ENCODE measurements around the gene NOP16.

The NOP16 gene

DNA sequence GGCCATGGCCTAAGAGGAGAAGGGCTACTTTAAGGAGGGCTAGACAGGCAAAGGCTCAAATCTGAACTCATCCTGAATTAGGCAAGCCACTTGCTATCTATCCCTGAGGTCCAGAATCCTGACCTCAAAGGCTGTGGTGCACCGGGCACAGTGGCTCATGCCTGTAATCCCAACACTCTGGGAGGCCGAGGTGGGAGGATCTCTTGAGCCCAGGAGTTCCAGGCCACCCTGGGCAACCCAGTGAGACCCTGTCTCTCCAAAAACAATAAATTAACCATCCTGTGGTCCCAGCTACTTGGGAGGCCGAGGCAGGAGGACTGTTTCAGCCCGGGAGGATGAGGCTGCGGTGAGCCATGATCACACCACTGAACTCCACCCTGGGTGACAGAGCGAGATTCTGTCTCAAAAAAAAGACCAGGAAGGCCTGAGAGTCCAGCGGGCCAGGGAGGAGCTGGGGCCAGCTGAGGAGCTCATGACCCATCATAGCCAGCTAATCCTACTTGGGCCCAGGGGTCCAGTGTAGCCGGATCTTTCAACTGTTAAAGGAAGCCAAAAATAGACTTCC lies 4.0 kb downstream of the NOP16 start:
- no peak for DNase-seq

DNA sequence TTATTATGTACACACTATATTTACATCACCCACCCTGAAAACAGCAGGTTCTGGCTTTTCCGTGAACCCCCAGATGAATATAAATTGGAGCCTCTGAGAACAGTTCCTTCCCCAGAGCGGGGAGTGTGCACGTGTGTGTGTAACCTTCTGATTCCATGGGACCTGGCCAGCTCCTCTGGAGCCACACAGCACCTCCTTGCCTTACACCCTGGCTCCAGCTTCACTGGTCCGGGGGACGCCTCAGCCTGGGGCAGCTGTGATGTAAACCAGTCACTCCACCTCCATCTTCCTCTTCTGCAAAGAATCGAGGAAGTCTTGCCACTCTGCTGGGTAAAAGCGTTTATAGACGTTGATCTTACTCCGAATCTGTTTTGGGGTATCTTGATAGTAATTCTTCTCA lies 4.4 kb downstream of the NOP16 start:
- no peak for DNase-seq

DNA sequence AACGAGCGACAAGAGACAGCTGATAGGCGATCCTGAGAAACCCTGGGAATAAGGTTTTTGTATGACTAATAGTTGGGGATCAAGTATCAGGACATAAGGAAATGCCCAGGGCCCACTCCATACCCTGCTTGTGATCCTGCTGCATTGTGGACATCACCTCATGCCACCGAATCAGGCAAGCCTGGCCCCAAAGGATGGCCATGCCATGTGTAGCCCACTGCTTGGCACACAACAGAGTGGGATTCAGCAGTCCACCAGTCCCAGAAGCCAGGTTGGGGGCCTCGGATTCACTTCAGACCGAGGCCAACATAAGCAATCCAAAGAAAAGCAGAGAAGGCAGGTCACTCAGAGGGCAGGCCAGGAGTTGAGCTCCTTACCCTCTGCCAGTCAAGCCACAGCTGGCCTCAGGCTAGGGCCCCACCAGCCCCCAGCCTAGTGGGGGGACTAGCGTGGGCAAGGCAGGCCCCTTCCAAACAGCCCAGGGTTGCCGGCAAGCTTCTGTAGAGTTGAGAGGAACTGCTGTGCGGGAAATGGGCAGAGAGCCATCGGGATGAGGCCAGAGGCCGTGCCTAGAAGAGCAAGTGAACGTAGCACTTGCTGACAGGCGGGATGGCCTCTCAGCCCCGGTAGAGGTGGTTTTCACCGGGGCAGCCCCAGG lies 5.0 kb downstream of the NOP16 start:
- DNase-seq: no peak

DNA sequence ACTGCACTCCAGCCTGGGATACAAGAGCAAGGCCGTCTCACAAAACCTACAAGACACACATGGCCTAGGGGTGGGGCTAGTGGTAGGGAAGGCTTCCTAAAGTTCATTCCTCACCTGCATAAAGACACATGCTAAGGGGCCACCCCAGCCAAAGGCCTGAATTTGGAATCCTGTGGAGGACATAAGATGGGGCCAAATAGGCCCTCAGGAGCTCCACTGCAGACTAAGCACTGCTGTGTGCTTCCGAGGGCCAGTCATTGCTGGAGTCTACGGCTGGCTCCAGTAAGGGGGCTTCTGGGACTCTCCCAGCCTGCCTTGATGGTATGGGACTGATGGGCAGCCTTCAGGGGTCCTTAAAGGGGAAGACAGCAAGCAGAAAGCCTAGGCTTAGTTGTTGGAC lies 5.7 kb downstream of the NOP16 start:
- no peak for DNase-seq

DNA sequence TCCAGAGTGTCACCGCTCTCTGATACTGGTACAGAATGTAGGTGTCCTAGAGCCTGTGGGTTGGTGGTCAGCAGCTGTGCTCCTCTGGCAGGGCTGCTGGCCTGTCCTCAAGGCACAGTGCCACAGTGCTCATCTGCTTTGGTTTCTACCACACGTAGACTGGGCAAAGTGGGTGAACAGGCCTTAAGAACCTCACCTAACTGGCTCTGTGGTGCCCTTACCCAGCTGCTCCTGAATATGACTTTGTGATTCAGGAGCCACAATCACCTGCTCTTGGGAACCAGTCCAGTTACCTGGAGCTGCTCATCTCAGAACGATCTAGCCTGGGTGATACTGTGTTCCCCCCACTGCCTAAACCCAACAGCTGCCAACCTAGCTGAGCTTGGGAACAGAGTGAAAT lies 6.4 kb downstream of the NOP16 start:
- no peak for DNase-seq

DNA sequence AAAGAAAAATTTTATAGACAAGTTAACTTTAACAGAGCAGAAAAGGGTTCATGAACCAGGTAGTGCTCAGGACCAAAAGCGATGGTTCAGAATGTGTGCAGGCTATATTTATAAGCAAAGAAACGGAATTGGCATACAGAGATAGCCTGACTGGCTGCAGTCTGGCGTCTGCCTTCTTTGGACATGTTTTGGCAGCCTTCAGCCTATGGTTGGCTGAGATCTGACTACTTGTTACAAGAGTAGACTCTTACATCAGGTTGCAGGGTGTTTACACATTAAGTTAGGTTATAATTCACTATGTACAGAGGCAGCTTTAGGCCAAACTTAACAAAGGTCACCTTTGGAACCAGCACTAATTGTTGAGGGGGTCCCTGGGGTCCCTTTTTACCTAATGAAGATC lies 7.0 kb downstream of the NOP16 start:
- DNase-seq: no peak

DNA sequence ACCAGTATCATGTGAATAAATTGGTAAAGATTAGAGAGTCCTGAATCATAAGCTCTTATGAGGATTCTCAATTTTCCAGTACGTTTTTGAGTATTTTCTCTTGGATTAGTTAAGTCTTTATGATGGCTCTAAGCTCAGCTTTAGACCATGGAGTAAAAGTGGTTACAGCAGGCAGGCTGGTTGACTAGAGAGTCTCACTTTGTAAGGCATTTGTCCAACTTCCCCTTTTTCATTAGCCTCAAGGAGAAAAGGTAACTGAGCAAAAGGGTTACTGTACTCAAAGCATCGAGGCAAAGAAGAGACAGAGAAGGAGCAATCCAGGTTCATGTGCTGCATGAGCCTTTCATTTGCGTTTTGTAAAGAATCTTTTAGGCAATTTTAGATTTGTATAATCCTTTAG lies 8.5 kb downstream of the NOP16 start:
- DNase-seq: no peak

DNA sequence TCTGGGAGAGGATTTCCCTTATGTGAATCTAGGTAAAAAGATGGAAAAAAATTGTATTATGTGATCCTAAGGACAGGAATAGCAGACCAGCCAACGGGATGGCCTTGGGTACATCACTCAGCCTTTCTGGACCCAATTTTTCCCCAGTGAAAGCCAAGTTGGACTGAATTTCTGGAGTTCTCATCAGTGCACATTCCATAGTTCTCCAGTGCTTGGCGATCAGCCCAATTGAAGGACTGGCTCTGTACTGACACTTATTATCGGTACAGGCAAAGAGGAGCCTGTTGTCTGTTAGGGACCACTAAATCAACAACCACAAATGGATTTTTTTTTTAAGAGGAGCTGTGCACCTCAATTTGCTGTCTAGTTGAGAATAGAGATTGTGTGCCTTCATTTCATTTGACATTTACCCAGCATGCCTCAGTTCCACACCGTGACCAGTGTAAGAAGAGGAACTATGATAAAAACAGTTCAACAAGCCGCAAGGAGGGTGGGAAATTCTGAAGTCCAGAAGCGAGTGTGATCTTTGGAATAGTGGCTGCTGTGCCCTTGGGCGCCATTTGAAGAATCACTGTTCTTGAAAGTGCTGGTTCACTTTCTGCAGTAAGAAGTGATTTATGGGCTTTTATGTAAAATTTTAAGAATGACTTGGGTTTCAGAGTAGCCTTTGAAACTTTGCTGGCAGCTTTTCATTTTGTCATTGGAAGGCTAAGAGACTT lies 15.1 kb downstream of the NOP16 start:
- no peak for DNase-seq

DNA sequence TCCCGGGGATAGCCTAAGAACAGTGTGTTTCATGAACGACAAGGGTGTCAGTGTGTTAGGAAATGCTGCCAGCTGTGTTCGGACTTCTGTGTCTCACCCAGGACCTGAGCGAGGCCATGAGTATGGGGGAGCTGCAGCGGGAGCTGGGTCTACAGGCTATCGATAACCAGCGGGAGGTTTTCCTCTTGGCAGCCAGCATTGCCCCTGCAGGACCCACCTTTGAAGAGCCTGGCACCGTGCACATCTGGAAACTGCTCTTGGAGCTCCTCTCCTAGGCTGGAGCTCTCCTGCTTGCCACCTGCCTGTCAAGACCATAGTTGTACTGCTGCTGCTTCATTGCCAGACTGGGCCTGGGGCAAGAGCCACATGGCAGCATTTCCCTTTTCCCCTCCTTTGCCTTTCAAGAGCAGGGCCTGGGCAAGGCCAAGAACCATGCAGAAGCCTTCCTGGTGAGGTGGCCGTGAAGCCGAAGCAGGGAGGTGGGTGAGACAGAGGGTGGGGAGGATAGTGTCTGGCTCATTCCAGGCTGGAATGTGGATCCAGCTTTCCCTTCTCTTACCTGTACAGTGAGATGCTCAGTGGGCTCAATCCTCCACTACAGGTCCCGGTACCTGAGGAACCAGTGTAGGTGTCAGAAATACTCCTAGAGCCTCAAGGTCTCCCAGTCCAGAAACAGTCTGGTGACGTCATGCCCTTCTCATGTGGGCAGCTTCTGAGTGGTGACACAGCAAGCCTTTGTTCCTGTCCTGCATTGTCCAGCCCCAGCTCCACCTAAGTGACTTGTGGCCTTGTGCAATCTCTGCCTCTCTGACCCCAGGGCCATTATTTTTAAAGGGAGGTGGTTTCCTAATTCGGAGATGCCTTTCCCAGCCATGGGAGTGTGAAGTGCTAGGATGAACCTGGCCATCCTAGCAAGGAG lies 16.5 kb downstream of the NOP16 start:
- no peak for DNase-seq

DNA sequence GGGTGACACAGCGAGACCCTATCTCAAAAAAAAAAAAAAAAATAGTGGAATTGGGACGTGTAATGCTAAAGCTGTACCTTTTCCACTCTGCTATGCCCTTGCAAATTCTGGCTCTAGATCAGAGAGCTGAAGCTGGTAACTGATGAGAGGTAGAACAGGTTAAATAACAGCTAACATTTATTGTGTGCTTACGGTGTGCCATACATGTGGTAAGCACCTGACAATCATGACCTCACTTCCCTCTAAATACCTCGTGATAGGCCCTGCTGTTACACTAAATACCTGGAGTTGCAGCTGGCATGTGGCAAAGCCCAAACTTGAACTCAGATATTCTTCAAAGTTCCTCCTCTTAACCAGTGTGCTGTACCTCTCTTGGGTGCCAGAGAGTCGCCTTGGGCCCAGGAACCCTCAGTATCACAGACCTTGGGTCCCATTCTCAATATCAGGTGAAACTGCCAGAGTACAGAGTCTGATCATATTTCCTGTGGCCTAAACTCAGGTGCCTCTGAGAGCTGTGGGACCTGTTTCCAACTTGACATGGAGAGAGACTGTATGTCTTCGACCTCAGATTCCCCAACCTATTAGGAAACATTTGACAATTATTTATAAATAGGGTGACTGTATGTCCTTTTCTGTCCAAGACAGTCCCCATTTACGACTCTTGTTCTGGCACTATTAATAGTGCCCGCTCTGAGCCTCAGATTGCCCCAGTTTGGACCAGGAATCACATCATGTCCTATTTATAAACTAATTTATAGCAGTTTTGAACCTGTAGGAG lies 18.3 kb downstream of the NOP16 start:
- no peak for DNase-seq

DNA sequence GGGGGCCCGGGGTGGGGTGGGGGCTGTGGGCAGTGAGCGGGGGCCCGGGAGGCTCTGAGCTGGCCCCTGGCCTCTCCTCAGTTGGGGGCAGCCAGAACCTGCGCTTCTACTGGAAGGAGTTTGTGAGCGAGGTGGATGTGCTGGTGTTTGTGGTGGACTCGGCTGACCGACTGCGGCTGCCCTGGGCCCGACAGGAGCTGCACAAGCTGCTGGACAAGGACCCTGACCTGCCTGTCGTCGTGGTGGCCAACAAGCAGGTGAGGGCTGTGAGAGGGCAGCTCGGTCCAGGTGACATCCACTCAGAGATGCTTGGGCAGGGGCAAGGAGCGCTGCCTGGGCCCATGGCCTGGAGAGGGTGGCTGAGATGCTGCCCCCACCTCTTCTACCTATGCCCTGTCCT lies 19.7 kb downstream of the NOP16 start:
- DNase-seq: no peak

DNA sequence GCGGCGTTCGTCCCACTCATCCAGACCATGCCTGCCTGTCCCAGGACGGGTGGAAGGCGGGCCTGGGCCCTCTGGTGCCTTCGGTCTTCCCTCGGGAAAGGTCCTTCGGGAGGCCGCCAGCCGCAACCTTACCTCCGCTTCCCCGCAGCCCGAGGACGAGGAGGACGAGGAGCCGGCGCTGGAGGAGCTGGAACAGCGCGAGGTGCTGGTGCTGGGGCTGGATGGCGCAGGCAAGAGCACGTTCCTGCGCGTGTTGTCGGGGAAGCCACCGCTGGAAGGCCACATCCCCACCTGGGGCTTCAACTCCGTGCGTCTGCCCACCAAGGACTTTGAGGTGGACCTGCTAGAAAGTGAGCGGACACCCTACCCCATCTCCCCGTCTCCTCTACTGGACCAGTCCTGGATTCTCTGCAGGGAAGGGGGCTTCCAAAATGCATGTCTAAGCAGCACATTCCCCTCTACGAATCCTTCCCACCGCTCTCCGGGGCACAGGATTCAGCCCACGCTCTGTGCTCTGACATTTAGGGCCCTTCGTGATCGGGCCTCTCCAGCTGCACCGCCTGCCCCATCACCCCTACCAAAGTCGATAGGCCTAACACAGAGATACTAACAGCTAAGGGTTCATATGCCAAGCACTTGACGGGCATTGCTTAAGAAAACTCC lies 22.0 kb downstream of the NOP16 start:
- no peak for DNase-seq

DNA sequence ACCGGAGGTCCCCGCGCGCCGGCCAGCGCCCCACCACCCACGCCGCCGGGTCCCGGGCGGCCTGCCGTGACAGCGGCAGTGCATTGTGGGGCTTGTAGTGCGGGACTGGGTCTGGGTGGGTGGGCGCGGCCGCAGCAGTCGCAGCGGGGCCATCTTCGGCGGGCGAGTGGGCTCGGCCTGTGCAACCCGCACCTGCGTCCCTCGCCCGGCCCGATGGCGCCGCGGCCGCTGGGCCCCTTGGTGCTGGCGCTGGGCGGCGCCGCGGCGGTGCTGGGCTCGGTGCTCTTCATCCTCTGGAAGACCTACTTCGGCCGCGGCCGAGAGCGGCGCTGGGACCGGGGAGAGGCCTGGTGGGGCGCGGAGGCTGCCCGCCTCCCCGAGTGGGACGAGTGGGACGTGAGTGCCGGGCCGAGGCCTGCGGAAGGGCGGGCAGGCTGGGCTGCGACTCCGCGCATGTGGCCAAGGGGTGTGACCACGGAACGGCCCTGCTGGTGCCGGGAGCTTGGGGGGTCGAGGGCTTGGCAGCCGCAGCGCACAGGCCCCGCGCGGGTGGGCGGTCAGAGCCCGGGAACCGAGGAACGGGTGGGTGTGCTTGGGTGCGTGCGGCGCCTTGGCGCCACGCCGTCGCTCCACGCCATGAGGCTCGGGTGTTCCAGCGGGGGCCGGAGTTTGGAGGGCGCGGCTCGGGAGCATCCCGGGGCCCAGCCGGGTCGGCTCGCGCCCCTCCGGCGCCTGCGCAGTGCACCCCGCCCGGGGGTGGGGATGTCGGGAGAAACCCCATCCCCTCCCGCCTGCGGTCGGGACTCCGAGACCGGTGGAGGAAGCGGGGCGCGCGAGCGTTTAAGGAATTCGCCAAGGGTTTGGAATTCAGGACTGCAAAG lies 22.8 kb downstream of the NOP16 start, which contains the start of gene ARL10:
Gene ARL10 (plus strand): TSS at position 137 of the 881 bp plus-strand sequence. CDS start 77 bp downstream, at position 214.
- DNase-seq: peak; percentile 81

DNA sequence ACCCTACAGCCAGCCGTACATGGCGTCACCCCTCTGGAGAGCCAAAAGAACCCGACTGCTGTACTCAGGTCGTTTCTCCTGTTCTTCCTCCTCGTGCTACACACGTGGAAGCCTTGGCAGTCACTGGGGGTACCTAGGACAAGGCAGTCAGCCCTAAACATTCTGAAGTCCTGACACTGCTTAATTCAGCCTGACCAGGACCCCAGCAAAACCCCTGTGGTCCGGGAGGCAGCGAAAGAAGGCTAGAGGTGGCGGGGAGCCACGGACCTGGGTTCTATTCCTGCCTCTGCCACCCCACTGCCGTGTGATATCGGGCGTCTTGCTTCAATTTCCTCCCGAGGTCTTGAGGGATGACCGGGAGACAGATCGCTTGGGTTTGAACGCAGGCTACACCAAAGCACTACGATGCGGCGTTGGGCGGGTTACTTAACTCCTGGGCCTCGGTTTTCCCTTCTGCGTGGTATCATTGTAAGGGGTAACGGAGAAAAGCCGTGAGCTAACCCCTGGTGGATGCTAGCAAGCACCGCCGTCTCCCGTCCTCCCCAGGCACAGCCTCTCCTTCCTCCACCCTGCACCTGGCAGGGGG lies 23.5 kb downstream of the NOP16 start:
- no peak for DNase-seq

DNA sequence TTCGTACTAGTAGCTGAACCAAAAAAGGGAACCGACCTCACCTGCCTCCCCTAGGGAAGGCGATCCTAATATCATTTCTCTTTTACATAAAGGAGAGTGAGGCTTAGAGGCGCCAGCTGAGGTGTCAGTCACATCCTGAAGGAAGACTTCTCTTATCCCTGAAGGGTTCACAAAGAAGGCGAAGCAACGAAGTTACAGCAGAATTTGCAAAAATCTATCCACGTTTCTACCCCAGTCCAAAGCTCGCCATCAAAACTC lies 26.2 kb downstream of the NOP16 start:
- no peak for DNase-seq

DNA sequence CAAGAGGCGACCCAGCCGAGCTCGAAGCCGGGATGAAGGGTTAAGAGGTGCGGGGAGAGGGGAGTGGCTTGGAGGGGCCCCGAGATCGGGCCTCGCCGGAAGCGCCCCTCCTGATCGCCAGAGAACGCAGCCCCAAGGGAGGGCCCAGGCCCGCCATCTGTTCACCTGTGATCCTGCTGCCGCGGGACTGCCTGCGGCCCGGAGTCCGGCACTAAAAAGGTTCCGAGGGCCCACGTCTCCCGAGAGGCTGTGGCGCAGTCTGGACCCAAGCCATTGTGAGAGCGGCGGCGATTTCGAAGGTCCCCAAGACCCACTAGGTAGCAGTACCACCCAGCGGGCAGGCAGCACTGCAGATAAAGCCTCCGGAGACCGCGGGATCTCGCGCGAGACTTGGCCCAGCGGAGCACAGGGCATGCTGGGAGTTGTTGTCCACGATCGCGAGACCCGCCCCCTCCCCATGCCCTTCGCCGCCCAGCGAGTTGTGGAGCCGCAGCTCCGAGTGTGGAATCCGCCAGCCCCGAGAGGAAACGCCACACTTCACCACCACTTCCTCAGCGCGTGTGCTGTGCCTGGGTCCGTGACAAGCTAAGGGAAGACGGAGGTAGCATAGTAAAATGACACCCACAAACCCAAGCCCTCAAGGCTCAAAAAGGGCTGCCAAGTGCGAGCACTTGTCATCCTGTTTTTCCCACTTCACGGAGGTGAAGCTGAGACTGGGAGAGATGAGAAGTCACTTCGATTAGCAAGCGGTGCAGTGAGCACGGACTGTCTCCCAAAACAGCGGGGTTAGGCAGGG lies 26.8 kb downstream of the NOP16 start, which contains the start of gene KIAA1191:
Gene KIAA1191 (minus strand): TSS at position 328 of the 796 bp plus-strand sequence. CDS start 2,256 bp downstream, outside the sequence.
- DNase-seq: peak; percentile 95

DNA sequence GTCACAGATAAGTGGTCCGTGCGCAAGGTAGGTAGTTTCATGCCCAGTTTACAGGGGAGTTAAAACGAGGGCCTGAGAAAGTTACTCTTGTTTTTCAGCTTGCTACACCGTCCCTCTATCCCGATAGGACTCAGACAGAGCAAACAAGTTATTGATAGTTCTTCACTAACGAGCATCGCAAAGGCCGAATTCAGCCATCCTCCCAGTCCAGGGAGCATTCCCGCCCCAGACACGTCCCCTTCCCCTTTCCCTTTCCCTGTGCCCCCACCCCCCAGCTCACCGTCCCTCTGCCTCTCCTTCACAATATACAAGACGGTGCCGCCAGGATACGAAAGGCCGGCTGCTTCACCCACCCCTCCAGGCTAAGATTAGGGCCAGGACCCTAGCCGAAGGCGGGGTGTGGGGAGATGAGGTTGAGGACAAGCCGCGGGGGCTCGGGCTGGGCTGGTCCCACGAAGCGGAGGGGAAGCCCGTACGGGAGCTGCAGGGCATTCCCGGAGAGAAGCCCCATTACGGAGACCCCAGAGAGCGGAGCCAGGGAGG lies 27.4 kb downstream of the NOP16 start:
- no peak for DNase-seq

DNA sequence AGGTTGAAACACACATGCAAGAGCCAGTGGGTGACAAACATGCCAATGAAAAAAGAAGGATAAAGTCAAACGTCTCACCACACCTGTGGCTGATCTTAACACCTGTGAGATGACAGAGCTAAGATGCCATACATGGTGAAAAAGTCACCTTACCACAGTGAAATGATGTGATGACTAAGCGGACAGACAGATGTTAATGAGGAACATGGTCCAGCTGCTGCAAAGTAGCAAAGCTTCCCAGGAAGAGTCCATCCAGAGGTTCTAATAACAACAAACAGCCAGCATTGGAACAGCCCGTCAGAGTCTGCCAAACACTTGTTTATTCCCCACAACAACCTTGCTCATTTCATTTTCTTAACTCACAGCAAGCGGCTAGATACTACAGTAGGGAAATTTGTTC lies 28.7 kb downstream of the NOP16 start:
- DNase-seq: no peak

DNA sequence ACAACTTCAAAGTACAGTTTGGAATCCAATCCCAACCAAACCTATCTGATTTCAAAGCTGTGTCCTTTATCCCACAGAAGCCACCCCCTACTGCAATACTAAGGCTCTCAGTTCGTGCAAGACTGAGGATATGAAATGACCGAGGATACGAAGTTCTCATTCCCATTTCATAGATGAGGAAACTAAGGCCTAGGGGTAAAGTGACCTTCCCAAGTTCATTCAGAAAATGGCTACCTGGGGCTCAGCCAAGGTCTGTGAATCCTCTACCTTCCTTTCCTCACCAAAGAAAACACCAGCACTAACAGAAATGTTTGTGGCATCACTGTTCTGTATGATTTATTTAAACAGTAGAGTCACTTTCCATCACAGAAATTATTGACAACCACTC lies 32.2 kb downstream of the NOP16 start:
- DNase-seq: no peak

All from NCI-H69 (cell line).